ENCODE data around the gene MORC1. TPM values are rescaled to one million over a fixed set of nuclear protein-coding genes. Genes with fewer than 3 reads are reported as not detected.

MORC1 gene
- total RNA-seq, 2 experiments from 2014 or later = not detected

GRCh38 chr3:108953210-108953609, 164.7 kb downstream of the MORC1 start:
- ChIA-PET POLR2A (no interaction called here), CTCF (no interaction called here)
- no peak for DNase-seq

GRCh38 chr3:108951820-108952501, 166.0 kb downstream of the MORC1 start:
- ChIA-PET POLR2A (no interaction called here), CTCF (no interaction called here)
- Mint-ChIP-seq H3K4me3 (no peak overlapping the region), H3K27ac (no peak overlapping the region), H3K36me3 (no peaks in the 10 kb centered on the region), H3K4me1 (ENCODE audit: low read depth) (no peaks in the 10 kb centered on the region), H3K27me3 (peaks cover 17% of the 10 kb centered on the region), H3K9me3 (no peaks in the 10 kb centered on the region)
- DNase-seq = no peak
- intact Hi-C loops (cut with micrococcal nuclease) = no loop called here

More at GRCh38 chr3:108953210-108953609, 164.7 kb downstream of the MORC1 start:
- Mint-ChIP-seq H3K9me3 (no peaks in the 10 kb centered on the region), H3K4me3 (no peak overlapping the region), H3K27ac (no peak overlapping the region), H3K27me3 (peaks cover 13% of the 10 kb centered on the region), H3K36me3 (no peaks in the 10 kb centered on the region), H3K4me1 (ENCODE audit: low read depth) (no peaks in the 10 kb centered on the region)
- intact Hi-C loops (cut with micrococcal nuclease) = no loop called here

- ChIA-PET CTCF (no interaction called here), POLR2A (no interaction called here)
- Mint-ChIP-seq H3K27ac (no peak overlapping the region), H3K27me3 (peaks cover 8% of the 10 kb centered on the region), H3K36me3 (no peaks in the 10 kb centered on the region), H3K4me1 (ENCODE audit: low read depth) (no peaks in the 10 kb centered on the region), H3K9me3 (no peaks in the 10 kb centered on the region), H3K4me3 (no peak overlapping the region)
- DNase-seq = no peak
- intact Hi-C loops (cut with micrococcal nuclease) = no loop called here
Observed at GRCh38 chr3:108947855-108948254, 170.1 kb downstream of the MORC1 start.

- Mint-ChIP-seq H3K27me3 (peaks cover 8% of the 10 kb centered on the region), H3K4me1 (ENCODE audit: low read depth) (no peaks in the 10 kb centered on the region), H3K27ac (no peak overlapping the region), H3K4me3 (no peak overlapping the region), H3K9me3 (no peaks in the 10 kb centered on the region), H3K36me3 (no peaks in the 10 kb centered on the region)
- CTCF ChIA-PET = interaction anchor here (0.6 to 0.8 kb wide), 2 partner anchors 9 to 14 kb away, joined by 3 read pairs; no protein-coding TSS in a partner anchor
- no peak for DNase-seq
- POLR2A ChIA-PET = no interaction called here
- intact Hi-C loops (cut with micrococcal nuclease) = no loop called here
Observed at GRCh38 chr3:108946292-108947285, 171.3 kb downstream of the MORC1 start.

GRCh38 chr3:108940568-108941263, 177.2 kb downstream of the MORC1 start:
- DNase-seq = no peak
- Mint-ChIP-seq H3K9me3 (no peaks in the 10 kb centered on the region), H3K27me3 (no peaks in the 10 kb centered on the region), H3K36me3 (no peaks in the 10 kb centered on the region), H3K4me3 (no peak overlapping the region), H3K4me1 (ENCODE audit: low read depth) (no peaks in the 10 kb centered on the region), H3K27ac (no peak overlapping the region)
- intact Hi-C loops (cut with micrococcal nuclease) = no loop called here
- POLR2A ChIA-PET = no interaction called here
- CTCF ChIA-PET = interaction anchor here (1.3 kb wide), 1 partner anchor 25 kb away, joined by 4 read pairs; no protein-coding TSS in a partner anchor

GRCh38 chr3:108940166-108940565, 177.8 kb downstream of the MORC1 start:
- H3K9me3 Mint-ChIP-seq = no peaks in the 10 kb centered on the region

GRCh38 chr3:108936924-108937689, 180.8 kb downstream of the MORC1 start:
- DNase-seq = no peak
- Mint-ChIP-seq H3K36me3 (no peaks in the 10 kb centered on the region), H3K4me1 (ENCODE audit: low read depth) (no peaks in the 10 kb centered on the region), H3K4me3 (no peak overlapping the region), H3K27ac (no peak overlapping the region), H3K27me3 (peaks cover 2% of the 10 kb centered on the region), H3K9me3 (peaks cover 2% of the 10 kb centered on the region)
- POLR2A ChIA-PET = no interaction called here
- CTCF ChIA-PET = interaction anchor here (0.6 to 1.0 kb wide), 2 partner anchors 10 to 86 kb away, joined by 3 read pairs; no protein-coding TSS in a partner anchor
- intact Hi-C loops (cut with micrococcal nuclease) = no loop called here

More at GRCh38 chr3:108940166-108940565, 177.8 kb downstream of the MORC1 start:
- DNase-seq = no peak
- no peaks in the 10 kb centered on the region for H3K4me1 Mint-ChIP-seq (ENCODE audit: low read depth)
- H3K27ac Mint-ChIP-seq = no peak overlapping the region
- no peaks in the 10 kb centered on the region for H3K36me3 Mint-ChIP-seq
- ChIA-PET POLR2A (no interaction called here), CTCF (interaction anchor here (1.3 kb wide), 1 partner anchor 25 kb away, joined by 4 read pairs; no protein-coding TSS in a partner anchor)
- H3K4me3 Mint-ChIP-seq = no peak overlapping the region
- no peaks in the 10 kb centered on the region for H3K27me3 Mint-ChIP-seq
- intact Hi-C loops (cut with micrococcal nuclease) = no loop called here

- POLR2A ChIA-PET = no interaction called here
- no peaks in the 10 kb centered on the region for H3K4me1 Mint-ChIP-seq (ENCODE audit: low read depth)
- DNase-seq = no peak
- peaks cover 7% of the 10 kb centered on the region for H3K36me3 Mint-ChIP-seq
- intact Hi-C loops (cut with micrococcal nuclease) = no loop called here
- CTCF ChIA-PET = interaction anchor here (1.4 kb wide), 1 partner anchor 16 kb away, joined by 4 read pairs; no protein-coding TSS in a partner anchor
- H3K27me3 Mint-ChIP-seq = peaks cover 9% of the 10 kb centered on the region
- no peak overlapping the region for H3K4me3 Mint-ChIP-seq
- peaks cover 7% of the 10 kb centered on the region for H3K9me3 Mint-ChIP-seq
- no peak overlapping the region for H3K27ac Mint-ChIP-seq
Observed at GRCh38 chr3:108931035-108931434, 186.9 kb downstream of the MORC1 start.

- intact Hi-C loops (cut with micrococcal nuclease) = no loop called here
- H3K36me3 Mint-ChIP-seq = no peaks in the 10 kb centered on the region
- POLR2A ChIA-PET = no interaction called here
- peaks cover 11% of the 10 kb centered on the region for H3K4me1 Mint-ChIP-seq (ENCODE audit: low read depth)
- H3K9me3 Mint-ChIP-seq = no peaks in the 10 kb centered on the region
- H3K27ac Mint-ChIP-seq = no peak overlapping the region
- H3K27me3 Mint-ChIP-seq = peaks cover 5% of the 10 kb centered on the region
- no peak for DNase-seq
- no peak overlapping the region for H3K4me3 Mint-ChIP-seq
- CTCF ChIA-PET = interaction anchor here (1.8 to 2.0 kb wide), 2 partner anchors 100 to 105 kb away, joined by 5 read pairs; no protein-coding TSS in a partner anchor
Observed at GRCh38 chr3:108918866-108919265, 199.1 kb downstream of the MORC1 start.

- H3K4me3 Mint-ChIP-seq = peak overlapping the region; percentile 27
- no peak overlapping the region for H3K27ac Mint-ChIP-seq
- no peaks in the 10 kb centered on the region for H3K27me3 Mint-ChIP-seq
- ChIA-PET CTCF (interaction anchor here (0.5 to 5.6 kb wide), 51 partner anchors 8 to 430 kb away, joined by 3 to 127 read pairs (median 5); partner anchors contain the start of genes CIP2A, DZIP3 and TRAT1), POLR2A (interaction anchor here (0.8 kb wide), 1 partner anchor 94 kb away, joined by 3 read pairs; no protein-coding TSS in a partner anchor)
- no peaks in the 10 kb centered on the region for H3K9me3 Mint-ChIP-seq
- H3K36me3 Mint-ChIP-seq = no peaks in the 10 kb centered on the region
- intact Hi-C loops (cut with micrococcal nuclease) = loop anchor here (1.0 to 2.0 kb wide), 4 partner anchors 97 to 426 kb away; partner anchors contain the start of genes CIP2A and DZIP3
- H3K4me1 Mint-ChIP-seq (ENCODE audit: low read depth) = peaks cover 11% of the 10 kb centered on the region
- DNase-seq = peak; percentile 73
Observed at GRCh38 chr3:108914774-108915641, 202.9 kb downstream of the MORC1 start.

Data from activated CD4-positive, alpha-beta memory T cell treated with anti-CD3 and anti-CD28 coated beads for 36 hours (primary cell).